ENCODE data around the gene CCDC15.

The CCDC15 gene

GRCh38 chr11:125069796-125070195 lies 115.8 kb downstream of the CCDC15 start:
- no peak for DNase-seq

GRCh38 chr11:125070699-125071254 lies 116.8 kb downstream of the CCDC15 start:
- DNase-seq = no peak

GRCh38 chr11:125071435-125071834 lies 117.4 kb downstream of the CCDC15 start:
- DNase-seq = no peak

- no peak for DNase-seq
Measured at GRCh38 chr11:125071846-125072217, 117.8 kb downstream of the CCDC15 start.

DNA sequence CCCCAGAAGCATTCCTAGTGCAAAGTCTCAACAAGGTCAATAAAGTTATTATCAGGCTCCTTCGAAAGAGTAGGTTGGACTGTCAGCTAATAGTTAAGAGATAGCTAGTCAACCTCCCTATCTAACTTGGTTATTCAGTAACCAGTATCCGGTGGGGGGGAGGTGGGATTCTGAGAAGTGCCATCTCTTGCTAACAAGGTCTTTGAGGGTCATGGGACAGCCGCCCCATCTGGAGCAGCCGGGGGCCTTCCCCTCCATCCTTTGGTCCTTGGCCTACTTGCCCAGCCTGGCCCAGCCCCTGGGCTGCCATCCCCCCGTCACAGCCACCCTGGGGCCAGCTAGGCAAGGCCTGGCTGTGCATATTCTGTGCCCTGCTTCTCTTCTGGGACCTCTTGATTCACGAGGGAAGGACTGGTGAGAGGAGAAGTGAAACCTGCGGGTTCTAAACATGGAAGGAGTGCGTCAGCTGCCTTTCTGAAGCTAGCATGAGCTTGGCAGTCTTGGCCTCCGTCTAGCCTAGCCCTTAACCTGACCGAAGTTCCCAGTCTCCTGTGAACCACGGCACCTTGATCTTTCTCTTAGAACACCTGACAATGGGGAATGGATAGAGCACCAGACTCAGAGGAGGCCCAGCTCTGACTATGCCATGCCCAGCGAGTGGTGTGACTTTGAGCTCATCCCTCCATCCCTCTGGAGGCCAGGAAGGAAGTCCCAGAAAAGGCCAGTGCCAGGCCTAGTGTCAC lies 118.4 kb downstream of the CCDC15 start:
- no peak for DNase-seq

GRCh38 chr11:125072961-125073590 lies 119.1 kb downstream of the CCDC15 start:
- DNase-seq = no peak

DNA sequence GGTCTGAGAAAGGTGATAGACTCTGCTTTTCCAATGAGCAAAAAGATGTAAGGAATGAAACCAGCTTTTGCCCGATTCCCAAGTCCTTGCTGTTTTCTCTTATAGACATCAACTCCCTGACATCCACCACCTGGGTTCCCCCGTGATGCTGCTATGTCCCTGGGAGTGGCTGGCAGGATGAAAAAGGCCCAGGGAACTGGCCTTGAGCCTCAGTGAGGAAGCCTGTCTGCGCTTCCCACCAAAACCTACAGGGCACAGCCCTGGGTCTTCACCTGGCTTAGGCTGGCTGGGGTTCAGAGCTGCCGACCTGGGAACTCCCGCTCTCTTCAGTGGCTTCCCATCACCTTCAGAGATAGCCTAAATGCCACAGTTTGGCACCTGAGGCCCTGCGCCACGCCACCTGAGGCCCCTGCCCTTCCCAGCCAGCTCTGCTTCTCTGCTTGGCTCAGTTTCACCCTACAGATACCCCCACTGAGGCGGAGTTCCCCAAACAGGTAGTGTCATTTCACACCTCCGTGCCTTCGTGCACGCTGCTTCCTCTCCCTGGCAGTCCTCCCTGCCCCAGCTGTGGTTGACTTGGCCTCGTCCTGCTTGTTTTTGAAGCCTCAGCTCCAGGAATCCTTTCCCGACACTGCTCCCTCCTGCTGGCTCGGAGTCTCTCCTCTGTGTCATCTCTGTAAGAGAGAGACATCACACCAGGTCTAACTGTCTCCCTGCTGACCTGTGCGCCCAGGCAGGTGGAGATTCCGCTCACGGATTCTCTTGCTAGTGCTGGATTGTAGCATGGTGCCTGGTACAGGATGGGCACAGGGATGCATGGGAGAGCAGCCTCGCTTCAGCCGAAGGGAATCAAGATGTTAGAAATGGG lies 119.8 kb downstream of the CCDC15 start:
- no peak for DNase-seq

GRCh38 chr11:125074511-125075241 lies 120.7 kb downstream of the CCDC15 start:
- DNase-seq = no peak

DNA sequence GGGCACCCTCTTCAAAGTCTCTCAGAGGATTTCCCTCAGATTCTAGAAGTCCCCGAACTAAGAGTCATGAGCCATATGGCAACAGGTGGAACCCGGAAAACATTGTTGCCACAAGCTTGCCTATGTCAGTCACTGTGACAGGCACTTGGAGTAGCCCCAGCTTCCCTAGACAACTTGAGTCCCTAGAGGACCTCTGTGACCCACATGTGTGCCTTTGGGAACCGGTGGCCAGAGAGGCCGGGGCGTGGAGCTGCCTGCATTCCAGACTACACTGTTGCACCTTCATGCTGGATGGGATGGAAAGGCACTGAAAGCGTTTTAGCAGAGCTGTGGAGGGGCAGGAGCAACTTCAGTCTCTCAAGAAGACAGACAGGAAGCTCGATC lies 121.2 kb downstream of the CCDC15 start:
- no peak for DNase-seq

GRCh38 chr11:125075900-125076317 lies 121.9 kb downstream of the CCDC15 start:
- no peak for DNase-seq

DNA sequence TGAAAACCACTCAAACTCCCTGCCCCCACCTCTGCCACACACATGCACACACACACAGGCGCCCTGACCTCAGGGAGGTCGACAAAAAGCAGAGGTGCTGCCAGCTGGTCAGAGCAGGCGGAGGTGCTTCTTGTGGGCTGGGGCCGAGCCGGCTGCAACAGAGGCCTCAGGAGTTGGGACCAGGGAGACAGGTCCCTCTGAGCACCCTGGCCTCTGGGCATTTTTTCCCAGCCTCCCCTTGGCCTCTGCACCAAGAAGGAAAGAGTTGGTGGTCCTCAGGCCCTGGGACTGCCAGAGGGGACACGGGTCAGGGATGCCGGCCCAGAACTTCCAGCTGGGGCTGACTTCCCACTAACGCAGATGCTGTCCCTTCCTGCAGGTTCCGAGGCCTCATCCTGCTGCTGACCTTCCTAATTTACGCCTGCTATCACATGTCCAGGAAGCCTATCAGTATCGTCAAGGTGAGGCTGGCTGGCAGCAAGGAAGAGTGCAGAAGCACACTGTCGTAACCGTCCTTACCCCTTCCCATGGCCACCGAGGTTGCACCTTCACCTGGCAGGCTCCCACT lies 122.5 kb downstream of the CCDC15 start:
- DNase-seq = no peak

GRCh38 chr11:125078016-125078415 lies 124.0 kb downstream of the CCDC15 start:
- DNase-seq = no peak

DNA sequence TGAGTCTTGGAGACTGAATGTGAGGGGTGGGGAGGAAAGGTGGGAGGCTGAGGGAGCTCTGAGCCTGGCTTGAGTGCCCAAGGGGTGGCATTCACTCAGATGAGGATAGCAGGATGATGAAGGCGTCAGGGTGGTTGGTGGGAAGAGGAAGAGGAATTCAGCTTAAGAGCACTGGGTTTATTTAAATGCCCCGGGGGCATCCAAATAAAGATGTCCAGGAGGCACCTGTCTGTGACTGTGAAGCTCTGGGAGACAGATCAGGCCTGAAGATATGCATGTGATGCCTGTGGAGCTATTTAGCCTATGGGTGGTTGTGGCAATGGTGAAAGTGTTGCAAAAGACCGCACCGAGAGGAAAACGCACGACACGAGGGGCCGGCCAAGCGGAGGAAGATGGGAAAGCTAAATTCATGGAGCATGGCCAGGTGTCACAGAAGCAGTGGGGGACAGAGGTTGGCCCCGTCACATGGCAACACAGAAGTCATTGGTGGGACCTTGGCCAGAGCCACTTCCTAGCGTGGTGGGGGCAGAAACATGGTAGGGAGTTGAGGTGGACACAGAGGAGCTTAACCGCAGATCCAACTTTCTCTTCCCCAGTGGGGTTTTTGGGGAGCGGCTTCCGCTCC lies 124.6 kb downstream of the CCDC15 start:
- no peak for DNase-seq

DNA sequence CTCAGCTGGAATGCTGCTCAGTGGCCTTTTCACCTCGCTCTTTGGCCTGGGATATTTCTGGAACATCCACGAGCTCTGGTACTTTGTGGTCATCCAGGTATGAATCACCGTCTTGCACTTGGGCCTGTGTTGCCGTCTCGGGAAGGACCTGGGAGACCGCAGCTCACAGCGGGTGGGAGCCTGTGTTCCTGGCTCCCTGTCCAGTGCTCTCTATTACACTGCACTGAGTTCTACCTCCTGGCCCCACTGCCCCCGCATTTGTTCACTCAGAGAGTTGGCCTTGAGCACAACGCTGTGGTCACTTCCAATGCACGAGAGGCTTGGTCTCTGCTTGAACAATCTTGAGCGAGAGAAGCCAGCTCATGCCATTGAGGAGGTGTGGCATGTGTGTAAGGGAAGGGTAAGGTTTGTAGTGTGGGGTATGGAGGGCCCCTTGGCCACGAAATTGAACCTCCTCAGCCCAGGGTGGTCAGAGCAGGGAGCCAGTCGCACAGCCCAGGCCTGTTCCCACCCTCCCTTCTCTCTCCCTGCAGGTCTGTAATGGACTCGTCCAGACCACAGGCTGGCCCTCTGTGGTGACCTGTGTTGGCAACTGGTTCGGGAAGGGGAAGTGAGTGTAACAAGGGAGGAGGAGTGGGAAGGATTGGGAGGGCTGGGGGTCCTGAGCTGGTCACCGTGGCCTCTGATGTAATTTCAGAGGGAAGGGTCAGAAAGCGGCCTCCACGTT lies 125.3 kb downstream of the CCDC15 start:
- no peak for DNase-seq

DNA sequence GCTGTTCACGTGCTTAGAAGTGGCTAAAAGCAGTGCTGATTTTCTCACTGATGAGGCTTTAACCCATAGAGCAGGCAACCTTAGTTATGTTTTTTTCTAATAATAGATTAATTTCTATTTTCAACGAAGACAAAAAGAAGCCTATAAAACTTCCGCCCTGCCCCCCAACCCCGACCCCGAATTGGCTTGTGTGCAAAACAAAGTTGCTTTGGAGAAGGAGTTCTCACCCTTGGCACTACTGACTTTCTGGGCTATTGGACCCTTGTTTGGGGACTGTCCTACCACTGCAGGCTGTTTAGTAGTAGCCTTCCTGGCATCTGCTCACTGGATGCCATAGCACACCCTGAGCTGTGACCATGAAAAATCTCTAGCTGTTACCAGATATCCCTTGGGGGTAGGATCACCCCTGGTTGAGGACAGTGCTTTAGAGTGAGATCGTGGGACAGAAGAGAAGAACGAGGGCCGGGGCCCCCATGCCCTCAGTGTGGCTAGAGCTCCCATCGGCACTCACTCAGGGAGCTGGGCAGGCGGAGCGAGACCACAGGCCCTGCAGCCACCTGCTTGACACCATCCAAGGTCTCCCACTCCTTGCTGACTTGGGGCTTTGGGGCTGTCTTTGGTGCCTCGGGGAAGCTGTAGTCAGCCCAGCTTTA lies 126.0 kb downstream of the CCDC15 start:
- DNase-seq = no peak

- no peak for DNase-seq
Measured at GRCh38 chr11:125080531-125080911, 126.5 kb downstream of the CCDC15 start.

DNA sequence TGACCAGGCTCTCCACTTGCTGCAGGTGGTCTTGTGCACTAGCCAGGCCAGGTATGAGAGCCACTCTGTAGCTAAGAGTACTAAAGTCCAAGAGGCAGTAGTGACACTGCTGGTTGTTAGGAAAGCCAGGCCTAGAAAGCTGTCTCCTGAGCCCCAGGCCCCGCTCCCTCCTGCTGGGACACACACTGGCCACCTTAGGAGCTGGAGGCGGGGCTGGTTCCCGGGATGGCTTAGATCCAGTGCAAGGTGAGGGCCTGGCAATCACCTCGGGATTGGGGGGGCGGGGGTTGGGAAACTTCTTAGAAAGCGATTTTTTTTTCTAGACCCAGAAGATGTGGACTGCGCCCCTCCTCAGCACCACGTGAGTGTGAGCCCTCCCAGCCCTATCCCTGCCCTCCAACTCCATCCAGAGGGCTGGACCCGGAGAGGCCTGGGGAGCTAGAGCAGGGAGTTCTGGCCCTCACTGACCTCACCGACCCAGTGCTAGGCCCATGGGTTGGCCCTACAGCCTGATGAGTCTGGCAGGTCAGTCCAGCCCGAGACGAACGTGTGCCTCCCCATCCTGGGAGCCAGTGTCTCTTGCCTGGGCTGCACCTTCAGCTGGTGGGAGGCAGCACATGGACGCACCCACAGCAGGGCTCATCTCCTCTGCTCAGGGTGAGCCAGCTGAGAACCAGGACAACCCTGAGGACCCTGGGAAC lies 127.2 kb downstream of the CCDC15 start:
- no peak for DNase-seq

GRCh38 chr11:125082040-125082439 lies 128.0 kb downstream of the CCDC15 start:
- no peak for DNase-seq

DNA sequence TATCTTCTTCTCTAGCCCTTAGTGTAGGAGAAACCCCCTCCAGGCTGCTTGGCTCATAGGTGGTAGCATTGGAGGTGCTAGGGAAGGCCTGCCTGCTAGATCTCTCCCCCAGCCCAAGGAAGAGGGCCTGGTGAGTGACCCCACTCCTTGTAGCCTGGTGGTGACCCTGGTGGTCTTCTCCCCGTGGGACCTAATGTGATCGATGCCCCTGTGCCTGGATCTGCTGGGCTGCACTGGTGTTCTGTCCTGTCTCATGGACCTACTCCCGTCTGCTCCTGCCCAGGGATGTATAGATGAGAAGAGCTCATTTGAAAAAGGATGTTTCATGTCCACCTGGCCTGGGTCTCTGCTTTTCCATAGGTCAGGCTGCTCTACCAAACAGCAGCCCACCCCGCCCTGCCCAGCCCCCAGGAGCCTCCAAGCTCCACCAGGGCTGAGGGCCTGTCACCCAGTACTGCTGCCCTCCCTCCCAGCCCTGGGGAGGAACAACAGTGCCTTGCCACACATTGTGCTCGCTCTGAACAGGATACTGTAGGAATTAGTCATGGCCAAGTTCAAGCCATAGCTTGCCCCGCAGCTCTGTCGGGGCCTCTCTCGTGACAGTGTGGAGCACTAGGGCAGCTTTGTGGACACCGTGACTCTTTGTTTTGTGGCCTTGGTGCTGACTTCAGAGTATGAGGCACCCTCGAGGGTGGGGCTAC lies 128.8 kb downstream of the CCDC15 start:
- DNase-seq = no peak
